ENCODE results near the gene PRKCE. TPM values are rescaled to one million over a fixed set of nuclear protein-coding genes. Genes with fewer than 3 reads are reported as not detected.

Gene PRKCE
- total and polyA plus RNA-seq, 2 donors (not counting 1 experiment from before 2014, with no cell fraction given): 23.6 to 271 TPM

GRCh38 chr2:46036929-46037328, 385.5 kb downstream of the PRKCE start:
- Histone ChIP-seq H3K4me3 (ENCODE audit: control extremely low read depth in 1 of 5, extremely low read depth in 1 of 5, insufficient read depth in 1 of 5, low read depth in 2 of 5, low read length in 4 of 5) (no peak overlapping the region), H3K9me3 (ENCODE audit: control extremely low read depth in 1 of 3, control insufficient read depth in 2 of 3, insufficient read depth in 1 of 3, low read length in 2 of 3) (no peaks in the 10 kb centered on the region), H3K9ac (ENCODE audit: low read length) (no peak overlapping the region), H3K27me3 (replicated peaks in 1 of 4; ENCODE audit: control extremely low read depth in 1 of 4, control insufficient read depth in 3 of 4, insufficient read depth in 4 of 4, low read length in 3 of 4) (no peaks in the 10 kb centered on the region), H3K4me2 (replicated peaks; ENCODE audit: low read depth, low read length, poor library complexity, severe bottlenecking) (no peak overlapping the region), H4K20me1 (ENCODE audit: control insufficient read depth, insufficient read depth, low read length, poor library complexity, severe bottlenecking) (no peaks in the 10 kb centered on the region), H3K4me1 (ENCODE audit: control insufficient read depth in 2 of 2, insufficient read depth in 2 of 2, low read length in 2 of 2) (no peaks in the 10 kb centered on the region), H3K27ac (ENCODE audit: low read length in 2 of 2) (no peak overlapping the region), H3K36me3 (replicated peaks in 1 of 2; ENCODE audit: control extremely low read depth in 1 of 2, control insufficient read depth in 1 of 2, extremely low read depth in 1 of 2, insufficient read depth in 2 of 2, low read length in 1 of 2) (peaks cover 0 to 37% of the 10 kb centered on the region in 2 experiments), H3K79me2 (ENCODE audit: control insufficient read depth, insufficient read depth, low read length) (no peaks in the 10 kb centered on the region), H2AFZ (ENCODE audit: insufficient read depth, low read depth, low read length, poor library complexity, severe bottlenecking) (no peak overlapping the region)
- H3K27me3 Mint-ChIP-seq: no peaks in the 10 kb centered on the region
- no peak for DNase-seq
- no peak for ATAC-seq (ENCODE audit: low read depth)
- no peaks in the 10 kb centered on the region for H3K9me3 Mint-ChIP-seq (ENCODE audit: insufficient read depth)
- WGBS (ENCODE audit: insufficient coverage): 93% methylated on average over 5 of the region's 7 CpGs
- intact Hi-C loops (cut with micrococcal nuclease): no loop called here
- H3K4me3 Mint-ChIP-seq: no peak overlapping the region
- CTCF ChIA-PET: interaction anchor here (0.5 kb wide), 1 partner anchor 972 kb away, joined by 4 read pairs; no protein-coding TSS in a partner anchor
- POLR2A ChIA-PET: no interaction called here
- no peaks in the 10 kb centered on the region for H3K4me1 Mint-ChIP-seq
- no peak overlapping the region for H3K27ac Mint-ChIP-seq
- no peak for TF ChIP-seq EZH2 (IDR thresholded peaks at IDR 0.05; ENCODE audit: borderline replicate concordance, insufficient read depth, low read depth, low read length, poor library complexity, severe bottlenecking)
- no peak for TF ChIP-seq CTCF (IDR thresholded peaks at IDR 0.05)

GRCh38 chr2:46039543-46040303, 388.2 kb downstream of the PRKCE start:
- intact Hi-C loops (cut with micrococcal nuclease): no loop called here
- H3K27ac Mint-ChIP-seq: no peak overlapping the region
- H3K9me3 ChIP-seq (ENCODE audit: control extremely low read depth in 1 of 3, control insufficient read depth in 2 of 3, insufficient read depth in 1 of 3, low read length in 2 of 3): no peaks in the 10 kb centered on the region
- H3K36me3 ChIP-seq (replicated peaks in 1 of 2; ENCODE audit: control extremely low read depth in 1 of 2, control insufficient read depth in 1 of 2, extremely low read depth in 1 of 2, insufficient read depth in 2 of 2, low read length in 1 of 2): peaks cover 0 to 20% of the 10 kb centered on the region in 2 experiments
- no peaks in the 10 kb centered on the region for H3K9me3 Mint-ChIP-seq (ENCODE audit: insufficient read depth)
- H3K4me1 ChIP-seq (ENCODE audit: control insufficient read depth in 2 of 2, insufficient read depth in 2 of 2, low read length in 2 of 2): no peaks in the 10 kb centered on the region
- H3K27me3 Mint-ChIP-seq: no peaks in the 10 kb centered on the region
- no peak overlapping the region for H3K4me3 ChIP-seq (ENCODE audit: control extremely low read depth in 1 of 5, extremely low read depth in 1 of 5, insufficient read depth in 1 of 5, low read depth in 2 of 5, low read length in 4 of 5)
- no peak overlapping the region for H3K27ac ChIP-seq (ENCODE audit: low read length in 2 of 2)
- H3K27me3 ChIP-seq (replicated peaks in 1 of 4; ENCODE audit: control extremely low read depth in 1 of 4, control insufficient read depth in 3 of 4, insufficient read depth in 4 of 4, low read length in 3 of 4): no peaks in the 10 kb centered on the region
- H3K4me2 ChIP-seq (replicated peaks; ENCODE audit: low read depth, low read length, poor library complexity, severe bottlenecking): no peak overlapping the region
- H3K79me2 ChIP-seq (ENCODE audit: control insufficient read depth, insufficient read depth, low read length): no peaks in the 10 kb centered on the region
- H2AFZ ChIP-seq (ENCODE audit: insufficient read depth, low read depth, low read length, poor library complexity, severe bottlenecking): no peak overlapping the region
- no peak overlapping the region for H3K9ac ChIP-seq (ENCODE audit: low read length)
- ChIA-PET CTCF (interaction anchor here (0.8 to 1.2 kb wide), 2 partner anchors 10 to 23 kb away, joined by 3 read pairs; no protein-coding TSS in a partner anchor), POLR2A (no interaction called here)
- H3K4me3 Mint-ChIP-seq: no peak overlapping the region
- TF ChIP-seq EZH2 (IDR thresholded peaks at IDR 0.05; ENCODE audit: borderline replicate concordance, insufficient read depth, low read depth, low read length, poor library complexity, severe bottlenecking): no peak
- no peak for TF ChIP-seq CTCF (IDR thresholded peaks at IDR 0.05)
- DNase-seq (no peak), ATAC-seq (ENCODE audit: low read depth) (no peak)
- H3K4me1 Mint-ChIP-seq: no peaks in the 10 kb centered on the region
- H4K20me1 ChIP-seq (ENCODE audit: control insufficient read depth, insufficient read depth, low read length, poor library complexity, severe bottlenecking): no peaks in the 10 kb centered on the region
- WGBS (ENCODE audit: insufficient coverage): 98% methylated on average over 4 of the region's 4 CpGs
